Kidney (tissue), 14 donors: ENCODE measurements around the gene COL4A6. TPM values are rescaled to one million over a fixed set of nuclear protein-coding genes. Genes with fewer than 3 reads are reported as not detected.

ENCODE experiments used
- DNase-seq, 5 donors: peaks; one replicate each; pipeline ENCODE4 v3.0.0-alpha.2; 2013 to 2020
- FAIRE-seq: peaks from 2 replicates; lab custom pipeline; 2012; peaks lifted over from hg19 to GRCh38; lab: Jason Lieb, UNC
- H3K27ac ChIP-seq, 2 donors: one replicate each; pipeline ENCODE4 v1.7.0; 2013; ENCODE audit warnings: low read depth in 2 of 2, low read length in 2 of 2, inconsistent platforms in 1 of 2
- H3K27me3 ChIP-seq: one replicate; pipeline ENCODE4 v1.7.1; 2013; ENCODE audit warnings: low read length, inconsistent platforms; ENCODE audit not compliant: control insufficient read depth, insufficient read depth
- H3K36me3 ChIP-seq, 3 donors: one replicate each; pipeline versions ENCODE4 v1.7.0 to v1.7.1; 2013; ENCODE audit warnings: low read length in 3 of 3, control low read depth in 1 of 3, inconsistent platforms in 1 of 3; ENCODE audit not compliant: insufficient read depth in 3 of 3, control insufficient read depth in 2 of 3
- H3K4me1 ChIP-seq, 3 donors: one replicate each; pipeline versions ENCODE4 v1.7.0 to v1.7.1; 2013; ENCODE audit warnings: low read length in 3 of 3, inconsistent platforms in 1 of 3, low read depth in 1 of 3; ENCODE audit not compliant: control insufficient read depth in 2 of 3, insufficient read depth in 2 of 3
- H3K4me3 ChIP-seq, 3 donors: one replicate each; pipeline versions ENCODE4 v1.7.0 to v1.8.1; 2013; ENCODE audit warnings: low read length in 3 of 3, control low read depth in 1 of 3, inconsistent platforms in 1 of 3
- H3K9ac ChIP-seq, 3 donors: one replicate each; pipeline versions ENCODE4 v1.7.0 to v1.7.1; 2013; ENCODE audit warnings: low read length in 3 of 3, control low read depth in 1 of 3, inconsistent platforms in 1 of 3
- H3K9me3 ChIP-seq, 3 donors: one replicate each; pipeline versions ENCODE4 v1.7.0 to v1.7.1; 2013; ENCODE audit warnings: low read length in 3 of 3, control low read depth in 1 of 3, inconsistent platforms in 1 of 3; ENCODE audit not compliant: control insufficient read depth in 2 of 3, insufficient read depth in 1 of 3
- intact Hi-C: fragments of 100-400 bp; cut with DNase I; formaldehyde crosslinking; loops from one replicate; pipeline ENCODE4 v1.11.1; 2022
- polyA plus RNA-seq: library from polyadenylated mRNA; stranded (reverse); fragments of 350-450 nt; fragmentation: Illumina TruSeq; extraction: RNeasy Lipid Tissue Mini Kit (QIAGEN cat#74804); gene quantifications from one replicate; pipeline ENCODE4 v1.2.3, GENCODE V29; 2014; ENCODE audit warnings: low read depth, low replicate concordance; ENCODE audit not compliant: insufficient read depth
- total RNA-seq: library from RNA; stranded (reverse); fragmentation: NEBNext Ultra II Directional; extraction: Animal tissue kit (Norgen Biotek cat#: 25700); gene quantifications from one replicate; pipeline ENCODE4 v1.2.1, GENCODE V29; 2021
- TF ChIP-seq, protein P1 (sequence below): IDR thresholded peaks from 3 replicates; pipeline ENCODE4 v1.5.1; 2012; ENCODE audit warnings: mild to moderate bottlenecking, moderate library complexity, borderline replicate concordance; ENCODE audit not compliant: insufficient read depth; ENCODE audit errors: extremely low read depth
- donor health status: control.
- donor health status: control.
- donor health status: control.
- donor health status: control.
- donor health status: control.
- donor health status: DM: yes; HTN: yes; CAD: no.
- donor health status: Normal renal cell carcinoma (clear cell type).

COL4A6 gene
- total and polyA plus RNA-seq, 2 donors from 2014 or later = 3.3 to 4.1 TPM

DNA sequence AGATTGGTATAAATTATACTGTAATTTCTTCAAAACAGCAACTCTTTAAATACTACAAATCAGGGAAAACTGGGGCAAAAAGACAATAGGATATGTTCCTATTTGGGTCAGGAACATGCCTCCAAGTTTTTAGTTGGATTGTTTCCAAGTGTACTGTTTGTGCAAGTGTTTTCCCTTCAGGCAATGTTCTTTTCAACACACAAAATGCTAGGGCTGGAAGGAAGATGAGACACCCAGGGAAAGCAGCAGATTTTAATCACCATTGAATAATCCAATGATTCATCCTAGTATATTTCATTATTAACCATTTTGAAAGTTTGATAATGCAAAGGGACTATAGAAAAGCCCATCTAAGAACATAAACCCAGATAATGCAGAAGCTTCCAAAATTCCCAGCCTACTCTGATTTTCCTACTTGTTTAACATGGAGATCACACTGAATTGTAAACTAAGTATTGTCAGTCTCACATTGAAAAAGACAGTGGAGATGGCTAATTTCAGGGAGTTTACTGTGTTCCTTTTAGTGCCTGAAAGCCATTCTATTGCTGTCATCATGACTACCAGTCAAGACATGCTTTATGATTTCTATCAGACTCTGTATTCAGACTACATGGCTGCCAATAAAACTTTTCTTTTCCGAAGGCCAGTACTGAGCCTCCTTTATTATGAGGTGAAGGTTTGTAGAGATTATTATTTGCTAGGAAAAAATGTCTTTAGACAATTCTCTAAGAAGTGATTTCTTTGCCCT lies 38.6 kb downstream of the COL4A6 start:
- intact Hi-C loops = no loop called here
- H3K4me1 ChIP-seq = no peaks in the 10 kb centered on the region
- H3K9ac ChIP-seq = no peak overlapping the region
- no peak overlapping the region for H3K4me3 ChIP-seq
- peaks cover 4% of the 10 kb centered on the region for H3K27me3 ChIP-seq
- FAIRE-seq (no peak), DNase-seq (no peak)
- H3K9me3 ChIP-seq = no peaks in the 10 kb centered on the region
- H3K27ac ChIP-seq = no peak overlapping the region
- TF ChIP-seq, protein P1, sequence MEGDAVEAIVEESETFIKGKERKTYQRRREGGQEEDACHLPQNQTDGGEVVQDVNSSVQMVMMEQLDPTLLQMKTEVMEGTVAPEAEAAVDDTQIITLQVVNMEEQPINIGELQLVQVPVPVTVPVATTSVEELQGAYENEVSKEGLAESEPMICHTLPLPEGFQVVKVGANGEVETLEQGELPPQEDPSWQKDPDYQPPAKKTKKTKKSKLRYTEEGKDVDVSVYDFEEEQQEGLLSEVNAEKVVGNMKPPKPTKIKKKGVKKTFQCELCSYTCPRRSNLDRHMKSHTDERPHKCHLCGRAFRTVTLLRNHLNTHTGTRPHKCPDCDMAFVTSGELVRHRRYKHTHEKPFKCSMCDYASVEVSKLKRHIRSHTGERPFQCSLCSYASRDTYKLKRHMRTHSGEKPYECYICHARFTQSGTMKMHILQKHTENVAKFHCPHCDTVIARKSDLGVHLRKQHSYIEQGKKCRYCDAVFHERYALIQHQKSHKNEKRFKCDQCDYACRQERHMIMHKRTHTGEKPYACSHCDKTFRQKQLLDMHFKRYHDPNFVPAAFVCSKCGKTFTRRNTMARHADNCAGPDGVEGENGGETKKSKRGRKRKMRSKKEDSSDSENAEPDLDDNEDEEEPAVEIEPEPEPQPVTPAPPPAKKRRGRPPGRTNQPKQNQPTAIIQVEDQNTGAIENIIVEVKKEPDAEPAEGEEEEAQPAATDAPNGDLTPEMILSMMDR = no peak
- H3K36me3 ChIP-seq = no peaks in the 10 kb centered on the region

DNA sequence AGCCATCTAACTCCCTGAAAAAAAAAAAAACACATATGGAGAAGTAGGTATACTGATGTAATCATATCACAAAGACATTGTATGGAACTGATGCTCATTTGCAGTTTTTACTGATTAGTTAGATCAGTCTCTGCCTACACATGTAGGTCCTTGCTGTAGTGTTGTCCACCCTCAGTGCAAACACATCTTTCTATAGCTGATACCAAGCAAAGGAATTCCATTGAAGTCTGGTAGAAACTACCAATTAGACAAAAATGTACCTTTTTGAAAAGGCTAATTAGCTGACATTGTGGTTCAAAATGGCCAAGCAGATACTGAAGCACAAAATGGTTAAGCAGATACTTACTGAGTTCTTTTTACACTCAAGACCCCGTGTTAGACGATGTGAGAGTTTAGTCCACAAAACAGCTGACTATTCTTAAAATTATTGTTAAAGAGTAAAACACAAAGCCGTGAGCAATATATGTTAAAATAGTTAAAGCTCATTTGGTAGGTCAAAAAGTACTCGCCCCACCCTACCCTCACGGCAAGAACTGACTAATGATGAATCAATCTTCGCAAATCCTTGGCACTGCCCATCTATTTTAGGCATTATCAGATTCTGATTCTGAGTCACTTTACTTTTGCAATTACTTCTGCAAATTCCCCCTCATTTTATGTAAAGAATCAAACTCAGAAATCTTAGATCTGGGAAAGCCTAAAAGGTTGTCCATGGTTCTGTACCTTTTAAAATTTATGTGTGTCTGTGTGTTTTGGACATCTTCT lies 40.4 kb downstream of the COL4A6 start:
- peaks cover 4% of the 10 kb centered on the region for H3K27me3 ChIP-seq
- no peaks in the 10 kb centered on the region for H3K4me1 ChIP-seq
- H3K27ac ChIP-seq = no peak overlapping the region
- no peaks in the 10 kb centered on the region for H3K9me3 ChIP-seq
- FAIRE-seq (no peak), DNase-seq (no peak)
- no peak overlapping the region for H3K9ac ChIP-seq
- intact Hi-C loops = no loop called here
- H3K4me3 ChIP-seq = no peak overlapping the region
- H3K36me3 ChIP-seq = no peaks in the 10 kb centered on the region
- TF ChIP-seq, protein P1 = no peak

DNA sequence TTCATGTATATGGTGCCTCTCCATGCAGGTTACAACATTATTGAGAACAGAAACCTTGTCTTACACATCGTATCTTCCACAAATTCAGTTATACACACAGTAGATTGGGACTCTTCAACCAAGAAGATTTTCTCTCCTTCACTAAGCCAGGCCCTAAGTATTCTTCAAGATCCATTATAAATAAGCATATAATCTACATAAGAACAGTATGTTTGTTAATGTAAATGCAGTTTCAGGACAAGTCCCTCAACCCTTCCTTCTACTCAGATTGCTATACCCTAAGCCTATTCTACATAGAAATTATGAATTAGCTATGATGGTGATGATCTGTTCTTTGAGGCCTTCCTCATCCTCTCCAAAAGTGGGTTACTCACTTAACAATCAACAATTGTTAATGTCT lies 41.2 kb downstream of the COL4A6 start:
- Histone ChIP-seq H3K4me1 (no peaks in the 10 kb centered on the region), H3K9me3 (no peaks in the 10 kb centered on the region), H3K27me3 (peaks cover 4% of the 10 kb centered on the region), H3K4me3 (no peak overlapping the region), H3K27ac (no peak overlapping the region), H3K9ac (no peak overlapping the region), H3K36me3 (no peaks in the 10 kb centered on the region)
- TF ChIP-seq, protein P1 = no peak
- no peak for FAIRE-seq
- intact Hi-C loops = no loop called here
- DNase-seq = no peak
